SK-N-SH (cell line): ENCODE data around the gene IGSF9B.

Experiments
- FOXM1 ChIP-seq: IDR thresholded peaks from 2 replicates; pipeline ENCODE4 v1.4.0; 2012; ENCODE audit warnings: low read depth, mild to moderate bottlenecking
- NFIC ChIP-seq: IDR thresholded peaks from 2 replicates; pipeline ENCODE4 v1.4.0; 2012; ENCODE audit warnings: borderline replicate concordance
- RCOR1 ChIP-seq: fragments of 150-350 bp; IDR thresholded peaks from 2 replicates; pipeline ENCODE4 v1.6.1; 2017; ENCODE audit warnings: antibody characterized with exemption, low read length
- YY1 ChIP-seq: IDR thresholded peaks from 2 replicates; pipeline ENCODE4 v1.4.0; 2012; ENCODE audit warnings: low read depth, mild to moderate bottlenecking
- TF ChIP-seq, protein P1 (sequence below): fragments of 200-600 bp; sonication (generic); IDR thresholded peaks from 2 replicates; pipeline ENCODE4 v1.6.1; 2017; ENCODE audit warnings: antibody characterized with exemption, mild to moderate bottlenecking, moderate library complexity
- TF ChIP-seq, protein P2 (sequence below): IDR thresholded peaks from 2 replicates; pipeline ENCODE4 v1.6.1; 2012; ENCODE audit warnings: mild to moderate bottlenecking, low read depth, low read length, moderate library complexity

DNA sequence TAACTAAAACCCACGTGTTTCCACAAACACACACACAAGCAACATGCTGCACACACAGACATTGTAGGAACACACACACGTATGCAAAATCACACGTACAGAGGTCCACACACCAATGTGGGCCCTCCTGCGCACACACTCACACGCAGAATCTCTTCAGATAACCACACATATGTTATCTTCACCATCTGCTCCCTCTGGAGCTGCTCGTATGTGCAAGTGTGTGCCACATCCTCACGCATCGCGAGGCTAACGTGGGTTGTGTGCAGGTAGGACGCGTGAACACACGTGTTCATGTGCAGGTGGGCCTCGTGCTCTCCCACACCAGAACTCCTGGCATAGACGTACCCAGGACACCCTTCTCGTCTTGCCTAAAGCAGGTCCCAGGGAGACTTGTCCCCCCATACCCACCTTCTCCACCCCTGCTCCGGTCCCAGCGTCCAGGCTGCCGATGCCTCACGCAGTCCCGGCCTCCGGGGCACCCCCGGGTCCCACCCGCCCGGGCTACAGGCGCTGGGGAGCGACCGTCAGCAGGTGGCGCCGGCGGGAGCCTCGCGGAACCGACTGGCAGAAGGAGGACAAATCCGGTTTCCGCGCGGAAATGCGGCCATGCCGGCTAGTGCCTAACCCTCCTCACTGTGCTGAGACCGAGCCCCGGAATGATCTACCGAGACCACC lies 10.3 kb upstream of the IGSF9B start:
- TF ChIP-seq, protein P1, sequence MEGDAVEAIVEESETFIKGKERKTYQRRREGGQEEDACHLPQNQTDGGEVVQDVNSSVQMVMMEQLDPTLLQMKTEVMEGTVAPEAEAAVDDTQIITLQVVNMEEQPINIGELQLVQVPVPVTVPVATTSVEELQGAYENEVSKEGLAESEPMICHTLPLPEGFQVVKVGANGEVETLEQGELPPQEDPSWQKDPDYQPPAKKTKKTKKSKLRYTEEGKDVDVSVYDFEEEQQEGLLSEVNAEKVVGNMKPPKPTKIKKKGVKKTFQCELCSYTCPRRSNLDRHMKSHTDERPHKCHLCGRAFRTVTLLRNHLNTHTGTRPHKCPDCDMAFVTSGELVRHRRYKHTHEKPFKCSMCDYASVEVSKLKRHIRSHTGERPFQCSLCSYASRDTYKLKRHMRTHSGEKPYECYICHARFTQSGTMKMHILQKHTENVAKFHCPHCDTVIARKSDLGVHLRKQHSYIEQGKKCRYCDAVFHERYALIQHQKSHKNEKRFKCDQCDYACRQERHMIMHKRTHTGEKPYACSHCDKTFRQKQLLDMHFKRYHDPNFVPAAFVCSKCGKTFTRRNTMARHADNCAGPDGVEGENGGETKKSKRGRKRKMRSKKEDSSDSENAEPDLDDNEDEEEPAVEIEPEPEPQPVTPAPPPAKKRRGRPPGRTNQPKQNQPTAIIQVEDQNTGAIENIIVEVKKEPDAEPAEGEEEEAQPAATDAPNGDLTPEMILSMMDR = no peak
- TF ChIP-seq RCOR1 (no peak), NFIC (no peak), FOXM1 (no peak), YY1 (no peak)
- TF ChIP-seq, protein P2, sequence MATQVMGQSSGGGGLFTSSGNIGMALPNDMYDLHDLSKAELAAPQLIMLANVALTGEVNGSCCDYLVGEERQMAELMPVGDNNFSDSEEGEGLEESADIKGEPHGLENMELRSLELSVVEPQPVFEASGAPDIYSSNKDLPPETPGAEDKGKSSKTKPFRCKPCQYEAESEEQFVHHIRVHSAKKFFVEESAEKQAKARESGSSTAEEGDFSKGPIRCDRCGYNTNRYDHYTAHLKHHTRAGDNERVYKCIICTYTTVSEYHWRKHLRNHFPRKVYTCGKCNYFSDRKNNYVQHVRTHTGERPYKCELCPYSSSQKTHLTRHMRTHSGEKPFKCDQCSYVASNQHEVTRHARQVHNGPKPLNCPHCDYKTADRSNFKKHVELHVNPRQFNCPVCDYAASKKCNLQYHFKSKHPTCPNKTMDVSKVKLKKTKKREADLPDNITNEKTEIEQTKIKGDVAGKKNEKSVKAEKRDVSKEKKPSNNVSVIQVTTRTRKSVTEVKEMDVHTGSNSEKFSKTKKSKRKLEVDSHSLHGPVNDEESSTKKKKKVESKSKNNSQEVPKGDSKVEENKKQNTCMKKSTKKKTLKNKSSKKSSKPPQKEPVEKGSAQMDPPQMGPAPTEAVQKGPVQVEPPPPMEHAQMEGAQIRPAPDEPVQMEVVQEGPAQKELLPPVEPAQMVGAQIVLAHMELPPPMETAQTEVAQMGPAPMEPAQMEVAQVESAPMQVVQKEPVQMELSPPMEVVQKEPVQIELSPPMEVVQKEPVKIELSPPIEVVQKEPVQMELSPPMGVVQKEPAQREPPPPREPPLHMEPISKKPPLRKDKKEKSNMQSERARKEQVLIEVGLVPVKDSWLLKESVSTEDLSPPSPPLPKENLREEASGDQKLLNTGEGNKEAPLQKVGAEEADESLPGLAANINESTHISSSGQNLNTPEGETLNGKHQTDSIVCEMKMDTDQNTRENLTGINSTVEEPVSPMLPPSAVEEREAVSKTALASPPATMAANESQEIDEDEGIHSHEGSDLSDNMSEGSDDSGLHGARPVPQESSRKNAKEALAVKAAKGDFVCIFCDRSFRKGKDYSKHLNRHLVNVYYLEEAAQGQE = no peak
